ENCODE data around the gene CASK.
A peak's percentile ranks its signal among the peaks of the same experiment; 100 is the strongest.

Gene CASK

DNA sequence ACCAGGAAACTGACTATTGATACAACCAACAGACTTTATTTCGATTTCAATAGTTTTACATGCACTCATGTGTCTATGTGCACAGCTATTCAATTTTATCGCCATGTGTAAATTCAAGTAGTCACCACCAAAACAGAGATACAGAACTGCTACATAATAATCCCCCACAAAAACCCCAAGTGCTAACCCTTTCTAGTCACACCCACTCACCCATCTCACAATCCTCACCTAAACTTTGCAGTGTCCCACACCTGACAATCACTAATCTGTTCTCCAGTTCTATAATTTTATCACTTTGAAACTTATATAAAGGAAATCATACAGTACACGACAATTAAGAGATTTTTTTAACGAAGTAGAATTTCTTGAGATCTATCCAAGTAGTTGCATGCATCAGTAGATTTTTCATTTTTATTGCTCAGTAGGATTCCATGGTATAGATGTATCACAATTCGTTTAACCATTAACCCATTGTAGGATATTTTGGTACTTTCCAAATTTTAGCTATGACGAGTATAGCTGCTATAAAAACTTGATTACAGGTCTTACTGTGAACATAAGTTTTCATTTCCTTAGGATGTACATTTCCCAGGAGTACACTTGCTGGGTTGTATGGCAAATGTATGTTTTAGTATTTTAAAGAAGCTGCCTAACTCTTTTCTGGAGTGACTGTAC lies 85.9 kb downstream of the CASK start:
- Mint-ChIP-seq H3K36me3 (ENCODE audit: low read depth) (peaks cover 63% of the 10 kb centered on the region), H3K27me3 (ENCODE audit: low read depth, poor library complexity) (peaks cover 3% of the 10 kb centered on the region), H3K4me3 (no peak overlapping the region), H3K27ac (no peak overlapping the region), H3K9me3 (peaks cover 54% of the 10 kb centered on the region), H3K4me1 (no peaks in the 10 kb centered on the region)
- DNase-seq: no peak
- TF ChIP-seq, protein P1, sequence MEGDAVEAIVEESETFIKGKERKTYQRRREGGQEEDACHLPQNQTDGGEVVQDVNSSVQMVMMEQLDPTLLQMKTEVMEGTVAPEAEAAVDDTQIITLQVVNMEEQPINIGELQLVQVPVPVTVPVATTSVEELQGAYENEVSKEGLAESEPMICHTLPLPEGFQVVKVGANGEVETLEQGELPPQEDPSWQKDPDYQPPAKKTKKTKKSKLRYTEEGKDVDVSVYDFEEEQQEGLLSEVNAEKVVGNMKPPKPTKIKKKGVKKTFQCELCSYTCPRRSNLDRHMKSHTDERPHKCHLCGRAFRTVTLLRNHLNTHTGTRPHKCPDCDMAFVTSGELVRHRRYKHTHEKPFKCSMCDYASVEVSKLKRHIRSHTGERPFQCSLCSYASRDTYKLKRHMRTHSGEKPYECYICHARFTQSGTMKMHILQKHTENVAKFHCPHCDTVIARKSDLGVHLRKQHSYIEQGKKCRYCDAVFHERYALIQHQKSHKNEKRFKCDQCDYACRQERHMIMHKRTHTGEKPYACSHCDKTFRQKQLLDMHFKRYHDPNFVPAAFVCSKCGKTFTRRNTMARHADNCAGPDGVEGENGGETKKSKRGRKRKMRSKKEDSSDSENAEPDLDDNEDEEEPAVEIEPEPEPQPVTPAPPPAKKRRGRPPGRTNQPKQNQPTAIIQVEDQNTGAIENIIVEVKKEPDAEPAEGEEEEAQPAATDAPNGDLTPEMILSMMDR (IDR thresholded peaks at IDR 0.05): no peak

DNA sequence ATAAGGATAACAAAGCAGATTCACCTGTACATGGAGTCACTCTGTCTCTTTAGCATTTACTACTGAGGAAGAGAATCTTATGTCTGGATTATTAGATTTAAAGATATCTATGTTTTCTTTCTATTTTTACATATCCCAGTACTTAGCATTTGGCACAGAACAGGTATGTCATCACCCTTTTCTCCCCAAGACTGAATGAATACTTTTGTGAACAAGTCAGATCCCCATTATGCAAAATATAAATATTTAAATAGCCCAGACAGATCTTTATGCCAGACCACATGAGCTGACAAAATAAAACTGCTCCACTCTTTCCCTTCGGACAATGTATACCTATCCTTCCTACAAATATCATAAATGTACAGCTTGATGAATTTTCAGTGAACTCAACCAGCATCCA lies 94.5 kb downstream of the CASK start:
- Mint-ChIP-seq H3K36me3 (ENCODE audit: low read depth) (peaks cover 51% of the 10 kb centered on the region), H3K27me3 (ENCODE audit: low read depth, poor library complexity) (peaks cover 4% of the 10 kb centered on the region), H3K27ac (no peak overlapping the region), H3K9me3 (peaks cover 28% of the 10 kb centered on the region), H3K4me3 (no peak overlapping the region), H3K4me1 (no peaks in the 10 kb centered on the region)
- no peak for DNase-seq
- TF ChIP-seq, protein P1 (IDR thresholded peaks at IDR 0.05): no peak

GRCh38 chrX:41827886-41828285 lies 95.5 kb downstream of the CASK start:
- TF ChIP-seq, protein P1 (IDR thresholded peaks at IDR 0.05): no peak
- Mint-ChIP-seq H3K4me3 (no peak overlapping the region), H3K27me3 (ENCODE audit: low read depth, poor library complexity) (peaks cover 4% of the 10 kb centered on the region), H3K36me3 (ENCODE audit: low read depth) (peaks cover 53% of the 10 kb centered on the region), H3K4me1 (no peaks in the 10 kb centered on the region), H3K9me3 (peaks cover 30% of the 10 kb centered on the region), H3K27ac (no peak overlapping the region)
- no peak for DNase-seq

DNA sequence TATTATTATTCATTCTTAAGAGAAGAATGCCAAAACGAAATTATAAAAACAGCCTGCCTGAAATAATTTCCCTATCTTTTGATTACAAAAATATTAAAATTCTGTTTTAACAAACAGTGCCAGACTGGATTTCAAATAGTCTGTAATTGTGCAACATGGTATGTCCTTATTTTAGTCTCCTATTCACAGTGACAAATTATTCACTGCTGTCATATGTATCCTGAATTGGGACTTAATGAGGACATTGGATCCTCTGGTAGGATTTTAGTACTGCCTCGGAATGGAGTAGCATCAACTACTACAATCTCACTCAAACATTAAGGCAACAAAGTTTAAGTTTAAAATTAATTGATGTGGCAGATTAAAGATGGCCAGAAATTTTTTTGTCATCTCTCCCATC lies 97.6 kb downstream of the CASK start:
- Mint-ChIP-seq H3K9me3 (peaks cover 32% of the 10 kb centered on the region), H3K27me3 (ENCODE audit: low read depth, poor library complexity) (peaks cover 4% of the 10 kb centered on the region), H3K4me3 (no peak overlapping the region), H3K4me1 (no peaks in the 10 kb centered on the region), H3K36me3 (ENCODE audit: low read depth) (peaks cover 56% of the 10 kb centered on the region), H3K27ac (no peak overlapping the region)
- TF ChIP-seq, protein P1 (IDR thresholded peaks at IDR 0.05): no peak
- DNase-seq: no peak

DNA sequence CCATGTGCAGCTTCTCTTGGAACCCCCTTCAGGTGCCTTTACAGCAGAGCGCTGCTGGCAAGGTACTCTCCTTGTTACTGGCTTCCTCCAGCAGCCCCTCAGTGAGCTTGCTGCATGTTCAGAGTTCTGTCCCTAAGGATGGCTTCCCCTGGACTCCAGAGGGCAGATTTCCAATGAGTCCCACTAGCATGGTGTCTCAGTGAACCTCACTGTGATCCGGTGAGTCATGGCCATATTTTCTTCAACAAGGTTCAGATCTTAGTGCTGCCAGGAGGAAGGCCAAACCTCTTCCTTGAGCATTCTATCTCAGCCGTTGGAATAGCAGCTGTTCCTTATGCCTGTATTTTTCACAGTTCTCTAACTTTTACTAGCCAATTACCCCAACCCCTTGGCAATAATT lies 98.8 kb downstream of the CASK start:
- Mint-ChIP-seq H3K36me3 (ENCODE audit: low read depth) (peaks cover 50% of the 10 kb centered on the region), H3K27me3 (ENCODE audit: low read depth, poor library complexity) (no peaks in the 10 kb centered on the region), H3K4me3 (no peak overlapping the region), H3K27ac (no peak overlapping the region), H3K4me1 (no peaks in the 10 kb centered on the region), H3K9me3 (peaks cover 28% of the 10 kb centered on the region)
- TF ChIP-seq, protein P1 (IDR thresholded peaks at IDR 0.05): no peak
- DNase-seq: no peak

DNA sequence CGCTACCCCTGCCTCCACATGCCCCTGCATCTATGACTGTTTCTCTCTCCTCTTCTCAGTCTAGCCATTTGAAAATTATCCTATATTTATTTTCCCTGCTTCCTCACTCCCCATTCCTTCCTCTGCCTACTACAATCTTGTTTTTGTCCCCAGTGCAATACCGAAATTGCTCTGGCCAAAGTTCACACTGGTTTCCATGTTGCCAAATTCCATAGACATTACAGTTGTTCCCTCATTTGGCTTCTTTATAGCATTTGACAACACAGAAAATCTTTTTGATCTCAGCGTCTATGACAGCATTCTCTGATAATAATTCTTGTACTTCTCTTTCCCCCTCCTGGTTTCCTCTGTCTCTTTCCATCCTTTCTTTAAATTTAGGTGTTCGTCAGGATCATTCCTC lies 100.0 kb downstream of the CASK start:
- Mint-ChIP-seq H3K9me3 (peaks cover 34% of the 10 kb centered on the region), H3K27ac (peak overlapping the region; percentile 16), H3K36me3 (ENCODE audit: low read depth) (peaks cover 53% of the 10 kb centered on the region), H3K4me1 (no peaks in the 10 kb centered on the region), H3K27me3 (ENCODE audit: low read depth, poor library complexity) (no peaks in the 10 kb centered on the region), H3K4me3 (no peak overlapping the region)
- DNase-seq: no peak
- TF ChIP-seq, protein P1 (IDR thresholded peaks at IDR 0.05): no peak
